GM18870 (cell line): ENCODE measurements around the gene FHIT.
"Not testable (repeated sequence)": the region's sequence is repeated elsewhere in the genome, so short reads cannot be mapped to it uniquely, and the experiment has no call there.

Experiments used
- ATAC-seq: cut with Tn5 transposase; IDR thresholded peaks from one replicate; pipeline ENCODE4 v1.9.1; 2021; ENCODE audit warnings: moderate library complexity; ENCODE audit not compliant: unreplicated experiment

Gene FHIT

GRCh38 chr3:60948488-60948887 is 302.8 kb downstream of the FHIT start:
- ATAC-seq = no peak

GRCh38 chr3:60935709-60936108 is 315.5 kb downstream of the FHIT start:
- ATAC-seq = no peak

- ATAC-seq = no peak
Measured at GRCh38 chr3:60933824-60934223, 317.4 kb downstream of the FHIT start.

- no peak for ATAC-seq
Measured at GRCh38 chr3:60932643-60933042, 318.6 kb downstream of the FHIT start.

- no peak for ATAC-seq
Measured at GRCh38 chr3:60932170-60932569, 319.1 kb downstream of the FHIT start.

GRCh38 chr3:60931452-60931851 is 319.8 kb downstream of the FHIT start:
- no peak for ATAC-seq

GRCh38 chr3:60920519-60920918 is 330.7 kb downstream of the FHIT start:
- no peak for ATAC-seq

- ATAC-seq = no peak
Measured at GRCh38 chr3:60919296-60919695, 332.0 kb downstream of the FHIT start.

GRCh38 chr3:60917141-60917540 is 334.1 kb downstream of the FHIT start:
- ATAC-seq = no peak

GRCh38 chr3:60916546-60916945 is 334.7 kb downstream of the FHIT start:
- ATAC-seq = no peak

GRCh38 chr3:60913474-60913873 is 337.8 kb downstream of the FHIT start:
- no peak for ATAC-seq

- no peak for ATAC-seq
Measured at GRCh38 chr3:60912876-60913275, 338.4 kb downstream of the FHIT start.

- no peak for ATAC-seq
Measured at GRCh38 chr3:60912142-60912541, 339.1 kb downstream of the FHIT start.

GRCh38 chr3:60909526-60909925 is 341.7 kb downstream of the FHIT start:
- no peak for ATAC-seq

- ATAC-seq = no peak
Measured at GRCh38 chr3:60906283-60906682, 345.0 kb downstream of the FHIT start.

- ATAC-seq = no peak
Measured at GRCh38 chr3:60898321-60898720, 352.9 kb downstream of the FHIT start.

- ATAC-seq = no peak
Measured at GRCh38 chr3:60893946-60894345, 357.3 kb downstream of the FHIT start.

- no peak for ATAC-seq
Measured at GRCh38 chr3:60890226-60890625, 361.0 kb downstream of the FHIT start.

GRCh38 chr3:60888952-60889351 is 362.3 kb downstream of the FHIT start:
- not testable (repeated sequence) for ATAC-seq

- no peak for ATAC-seq
Measured at GRCh38 chr3:60887574-60887973, 363.7 kb downstream of the FHIT start.

- no peak for ATAC-seq
Measured at GRCh38 chr3:60886518-60886917, 364.7 kb downstream of the FHIT start.

- ATAC-seq = no peak
Measured at GRCh38 chr3:60884005-60884404, 367.2 kb downstream of the FHIT start.

GRCh38 chr3:60877188-60877587 is 374.1 kb downstream of the FHIT start:
- no peak for ATAC-seq

GRCh38 chr3:60870396-60870795 is 380.9 kb downstream of the FHIT start:
- ATAC-seq = no peak
